Panc1 (cell line): Measurements from ENCODE around the gene RADIL.

Experiments
- CTCF ChIP-seq: fragments of 450-650 bp; IDR thresholded peaks from 2 replicates; pipeline ENCODE4 v1.5.1; 2017; ENCODE audit warnings: mild to moderate bottlenecking
- POLR2AphosphoS5 ChIP-seq: IDR thresholded peaks from 2 replicates; pipeline ENCODE4 v1.6.1; 2012; ENCODE audit warnings: mild to moderate bottlenecking, low read depth, low read length, moderate library complexity
- REST ChIP-seq, 2 experiments: IDR thresholded peaks; 2 replicates each; pipeline ENCODE4 v1.6.1; 2011 to 2012; ENCODE audit warnings: low read depth in 2 of 2, control low read depth in 1 of 2, low read length in 1 of 2, mild to moderate bottlenecking in 1 of 2, moderate library complexity in 1 of 2; ENCODE audit not compliant: insufficient read depth in 1 of 2
- SIN3A ChIP-seq: IDR thresholded peaks from 2 replicates; pipeline ENCODE4 v1.6.1; 2012; ENCODE audit warnings: low read depth, mild to moderate bottlenecking, low read length, moderate library complexity, borderline replicate concordance; ENCODE audit not compliant: insufficient read depth
- TCF7L2 ChIP-seq: IDR thresholded peaks from 2 replicates; pipeline ENCODE4 v1.6.1; 2011; ENCODE audit warnings: mild to moderate bottlenecking, low read depth, low read length, inconsistent platforms

GRCh38 chr7:4856336-4857057, 27.0 kb downstream of the RADIL start:
- TF ChIP-seq CTCF = no peak
- TF ChIP-seq SIN3A = no peak
- no peak for TF ChIP-seq REST (IDR thresholded peaks at IDR 0.05; ENCODE audit: insufficient read depth in 1 of 2, low read depth in 2 of 2, low read length in 1 of 2)
- TF ChIP-seq TCF7L2 = no peak
- TF ChIP-seq POLR2AphosphoS5 = no peak
